HUES48 (cell line): ENCODE data around the gene DPP4.
"Not testable (repeated sequence)": the region's sequence is repeated elsewhere in the genome, so short reads cannot be mapped to it uniquely, and the experiment has no call there.

Experiments used
- H3K27ac ChIP-seq: one replicate; pipeline ENCODE4 v1.7.0; 2013; ENCODE audit warnings: low read depth, low read length, inconsistent platforms
- H3K27me3 ChIP-seq: 2 replicates; pipeline ENCODE4 v1.6.1; 2013; ENCODE audit warnings: mild to moderate bottlenecking, low read length; ENCODE audit not compliant: control insufficient read depth, insufficient read depth
- H3K36me3 ChIP-seq: 2 replicates; pipeline ENCODE4 v1.6.1; 2013; ENCODE audit warnings: low read length; ENCODE audit not compliant: control insufficient read depth, insufficient read depth
- H3K4me1 ChIP-seq: 2 replicates; pipeline ENCODE4 v1.6.1; 2013; ENCODE audit warnings: mild to moderate bottlenecking, low read length; ENCODE audit not compliant: control insufficient read depth, insufficient read depth
- H3K4me3 ChIP-seq: 2 replicates; pipeline ENCODE4 v1.5.1; 2013; ENCODE audit warnings: mild to moderate bottlenecking, low read depth, low read length
- H3K9ac ChIP-seq: 2 replicates; pipeline ENCODE4 v1.6.1; 2013; ENCODE audit warnings: mild to moderate bottlenecking, low read depth, low read length, moderate library complexity
- H3K9me3 ChIP-seq: 2 replicates; pipeline ENCODE4 v1.6.1; 2013; ENCODE audit warnings: low read length; ENCODE audit not compliant: control insufficient read depth, insufficient read depth

The DPP4 gene

DNA sequence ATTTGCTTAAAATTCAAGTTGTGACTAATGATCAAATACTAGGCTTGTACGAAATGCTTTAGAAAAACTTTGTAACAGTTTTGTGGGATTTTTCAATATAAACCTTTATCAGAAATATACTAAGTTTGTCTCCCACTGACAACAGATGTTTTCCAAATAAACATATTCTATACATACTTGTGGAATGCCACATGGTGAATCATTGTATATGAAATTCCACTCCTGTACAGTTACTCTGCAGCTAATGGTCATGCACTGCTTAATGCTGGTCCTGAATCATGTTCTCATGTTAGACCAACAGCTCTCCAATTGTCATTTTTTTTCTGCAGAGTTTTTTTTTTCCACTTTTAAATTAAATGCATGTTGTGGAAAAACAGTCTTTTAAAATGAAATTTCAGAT, 90.1 kb downstream of the DPP4 start:
- no peaks in the 10 kb centered on the region for H3K9me3 ChIP-seq
- no peaks in the 10 kb centered on the region for H3K27me3 ChIP-seq
- H3K27ac ChIP-seq, result no peak overlapping the region
- no peak overlapping the region for H3K4me3 ChIP-seq
- H3K9ac ChIP-seq, result no peak overlapping the region
- H3K4me1 ChIP-seq, result no peaks in the 10 kb centered on the region; the same call in 1 of the 2 replicates
- H3K36me3 ChIP-seq, result no peaks in the 10 kb centered on the region

DNA sequence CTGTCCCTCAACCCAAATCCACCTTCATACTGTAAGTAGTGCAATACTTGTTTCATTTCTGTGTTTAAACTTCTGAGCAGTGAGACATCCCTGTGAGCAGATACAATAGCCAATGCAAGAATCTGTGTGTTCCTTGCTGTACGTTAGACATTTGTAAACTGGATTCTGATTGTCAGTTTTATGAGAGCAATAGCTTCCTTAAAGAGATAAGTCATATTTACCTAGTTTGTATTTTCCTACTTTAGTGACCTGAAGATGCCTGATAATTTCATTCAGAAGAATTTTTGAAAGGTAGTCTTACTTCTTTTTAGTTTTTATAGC, 90.7 kb downstream of the DPP4 start:
- no peaks in the 10 kb centered on the region; the same call in 1 of the 2 replicates for H3K4me1 ChIP-seq
- H3K27ac ChIP-seq, result no peak overlapping the region
- H3K27me3 ChIP-seq, result no peaks in the 10 kb centered on the region
- H3K9ac ChIP-seq, result no peak overlapping the region
- no peaks in the 10 kb centered on the region for H3K36me3 ChIP-seq
- no peak overlapping the region for H3K4me3 ChIP-seq
- no peaks in the 10 kb centered on the region for H3K9me3 ChIP-seq

DNA sequence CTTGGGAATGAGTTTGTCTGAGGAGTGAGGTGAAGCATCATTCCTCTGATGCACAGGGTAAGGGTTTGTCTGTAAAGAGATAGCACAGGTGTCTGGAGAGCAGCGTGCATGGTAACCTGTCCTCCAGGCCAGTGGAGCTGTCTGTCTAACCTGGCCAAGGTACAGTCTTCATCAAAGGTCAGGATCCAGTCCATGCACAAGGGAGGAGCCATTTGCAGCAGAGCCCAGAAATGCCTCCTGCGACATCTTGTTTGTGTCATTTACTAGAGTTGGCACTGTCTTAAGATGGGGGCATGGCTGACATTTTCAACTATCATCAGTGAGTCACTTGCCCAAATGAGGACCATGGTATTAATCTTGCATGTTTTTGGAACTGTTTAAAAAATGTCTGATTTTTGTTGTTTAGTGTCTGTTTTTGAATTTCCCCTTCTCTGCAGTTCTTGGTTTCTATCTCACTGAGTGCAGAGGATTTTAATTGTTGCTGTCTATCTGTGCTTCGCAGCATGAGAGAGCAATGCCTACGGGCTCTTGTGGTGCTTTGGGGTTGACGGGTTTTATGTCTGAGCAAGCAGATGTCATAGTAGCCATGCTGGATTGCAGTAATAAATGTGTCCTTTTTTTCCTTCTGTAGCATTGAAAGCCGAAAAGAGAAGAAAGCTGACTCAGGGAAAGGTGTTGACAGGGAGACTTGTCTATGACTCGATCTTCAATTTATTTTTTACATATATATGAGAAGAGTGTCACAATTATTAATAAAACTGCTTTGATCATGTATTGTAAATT, 91.3 kb downstream of the DPP4 start:
- no peaks in the 10 kb centered on the region for H3K4me1 ChIP-seq
- no peak overlapping the region for H3K27ac ChIP-seq
- no peaks in the 10 kb centered on the region for H3K9me3 ChIP-seq

DNA sequence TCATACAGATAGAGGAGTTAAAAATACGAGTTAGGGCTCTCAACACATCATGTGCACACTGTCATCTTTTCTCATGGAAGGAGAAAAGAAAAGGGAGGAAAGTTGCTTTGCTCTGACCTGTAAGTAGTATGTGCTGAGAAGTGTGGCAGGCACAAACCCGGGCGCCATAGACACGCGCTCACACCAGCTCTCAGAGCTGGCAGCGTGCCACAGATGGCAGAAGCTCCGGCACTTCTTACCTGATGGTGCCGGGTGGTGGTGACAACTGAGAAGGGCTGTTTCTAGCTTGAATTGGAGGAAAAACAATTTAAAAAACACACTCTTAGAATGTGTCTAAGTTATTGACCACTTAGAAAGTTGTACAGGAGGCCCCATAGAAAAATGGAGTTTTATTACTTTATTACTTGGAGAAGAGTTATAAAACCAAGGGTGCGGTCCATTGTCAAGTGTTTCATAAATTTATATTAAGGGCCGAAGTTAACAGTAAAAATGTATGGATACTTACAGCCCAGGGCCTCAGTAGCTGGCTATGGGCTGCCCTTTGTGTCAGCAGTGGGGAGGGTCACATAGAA, 92.2 kb downstream of the DPP4 start:
- H3K36me3 ChIP-seq, result no peaks in the 10 kb centered on the region
- no peaks in the 10 kb centered on the region for H3K27me3 ChIP-seq
- no peaks in the 10 kb centered on the region for H3K9me3 ChIP-seq
- no peak overlapping the region for H3K27ac ChIP-seq
- no peak overlapping the region for H3K4me3 ChIP-seq
- H3K9ac ChIP-seq, result no peak overlapping the region
- H3K4me1 ChIP-seq, result peaks cover 4% of the 10 kb centered on the region; the same call in 1 of the 2 replicates

More for the DNA sequence above, 91.3 kb downstream of the DPP4 start:
- Histone ChIP-seq H3K4me3 (no peak overlapping the region), H3K9ac (no peak overlapping the region), H3K36me3 (no peaks in the 10 kb centered on the region), H3K27me3 (no peaks in the 10 kb centered on the region)

DNA sequence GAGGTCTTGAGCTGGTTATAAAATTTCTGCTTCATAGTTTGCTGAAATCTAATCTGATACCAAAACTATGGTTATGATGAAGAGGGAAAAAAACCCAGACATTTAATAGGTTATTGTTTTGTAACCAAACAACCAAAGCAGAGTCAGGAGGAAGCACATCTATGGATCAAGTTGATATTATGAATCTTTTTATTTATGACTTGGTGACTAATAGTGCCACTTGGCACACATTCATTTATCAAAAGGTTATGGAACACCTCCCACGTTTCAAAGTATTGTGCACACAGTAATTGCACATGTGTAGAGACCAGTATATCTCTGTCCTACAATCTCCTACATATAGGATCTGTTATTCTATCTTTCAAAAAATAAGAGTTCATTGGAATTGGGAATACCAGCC, 93.0 kb downstream of the DPP4 start:
- H3K9me3 ChIP-seq, result no peaks in the 10 kb centered on the region
- peaks cover 4% of the 10 kb centered on the region; the same call in 1 of the 2 replicates for H3K4me1 ChIP-seq
- H3K4me3 ChIP-seq, result no peak overlapping the region
- no peak overlapping the region for H3K9ac ChIP-seq
- H3K27me3 ChIP-seq, result no peaks in the 10 kb centered on the region
- no peak overlapping the region for H3K27ac ChIP-seq
- H3K36me3 ChIP-seq, result no peaks in the 10 kb centered on the region

DNA sequence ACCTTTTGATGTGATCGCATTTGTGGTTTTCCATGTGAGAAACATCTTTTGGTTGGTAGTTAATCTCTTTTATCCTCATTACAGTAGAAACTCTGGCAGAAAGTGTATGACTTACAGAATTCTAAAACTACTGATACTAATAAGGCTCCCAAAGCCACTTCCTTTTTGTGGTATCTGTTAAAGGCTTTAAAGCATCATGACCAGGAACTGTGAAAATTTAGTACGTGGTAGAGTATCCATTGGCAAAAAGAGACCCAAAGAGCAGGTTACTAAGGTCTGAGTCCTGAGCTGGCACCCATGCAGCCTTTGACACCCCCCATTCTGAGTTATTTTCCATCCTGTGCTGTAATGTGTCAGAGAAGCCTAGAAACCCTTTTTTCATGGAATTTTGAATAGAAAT, 94.5 kb downstream of the DPP4 start:
- H3K4me3 ChIP-seq, result no peak overlapping the region

DNA sequence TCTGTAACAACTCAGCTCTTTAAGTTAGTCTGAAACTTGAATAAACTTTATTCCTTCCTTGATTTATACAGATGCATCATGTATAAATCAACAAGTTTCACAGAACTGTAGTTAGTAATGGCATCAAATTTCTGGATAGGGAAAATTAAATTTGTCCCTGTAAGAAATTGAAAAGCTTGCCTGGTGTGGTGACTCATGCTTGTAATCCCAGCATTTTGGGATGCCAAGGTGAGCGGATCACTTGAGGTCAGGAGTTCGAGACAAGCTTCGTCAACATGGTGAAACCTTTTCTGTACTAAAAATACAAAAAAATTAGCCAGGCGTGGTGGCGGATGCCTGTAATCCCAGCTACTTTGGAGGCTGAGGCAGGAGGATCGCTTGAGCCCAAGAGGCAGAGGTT, 96.1 kb downstream of the DPP4 start:
- not testable (repeated sequence) for H3K36me3 ChIP-seq, H3K27ac ChIP-seq, H3K4me1 ChIP-seq, H3K9ac ChIP-seq, H3K9me3 ChIP-seq, H3K27me3 ChIP-seq, H3K4me3 ChIP-seq

More for the DNA sequence above, 94.5 kb downstream of the DPP4 start:
- H3K4me1 ChIP-seq, result peaks cover 4% of the 10 kb centered on the region; the same call in 1 of the 2 replicates
- H3K9ac ChIP-seq, result no peak overlapping the region
- no peaks in the 10 kb centered on the region for H3K9me3 ChIP-seq
- no peaks in the 10 kb centered on the region for H3K27me3 ChIP-seq
- no peak overlapping the region for H3K27ac ChIP-seq
- H3K36me3 ChIP-seq, result no peaks in the 10 kb centered on the region

DNA sequence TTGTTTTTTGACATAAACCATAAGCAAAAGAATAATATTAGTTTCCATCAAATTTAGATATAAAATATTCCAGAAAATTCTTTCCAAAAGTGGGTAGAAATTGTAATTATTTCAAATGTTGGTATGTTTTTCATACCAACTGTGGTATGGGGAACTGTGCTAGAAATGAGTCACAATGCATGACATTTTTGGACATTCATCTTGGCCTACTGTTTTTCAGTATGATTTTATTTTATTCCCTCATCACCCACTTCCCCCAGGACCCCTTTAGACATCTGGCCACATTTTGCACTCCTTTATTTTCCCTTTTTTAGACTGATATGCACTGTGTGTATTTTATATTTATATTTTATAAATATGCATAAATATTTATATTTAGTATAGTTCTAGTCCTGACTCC, 97.1 kb downstream of the DPP4 start:
- H3K9ac ChIP-seq, result no peak overlapping the region
- no peaks in the 10 kb centered on the region for H3K36me3 ChIP-seq
- H3K4me1 ChIP-seq, result peaks cover 4% of the 10 kb centered on the region; the same call in 1 of the 2 replicates
- H3K9me3 ChIP-seq, result no peaks in the 10 kb centered on the region
- no peaks in the 10 kb centered on the region for H3K27me3 ChIP-seq
- H3K27ac ChIP-seq, result no peak overlapping the region
- no peak overlapping the region for H3K4me3 ChIP-seq

DNA sequence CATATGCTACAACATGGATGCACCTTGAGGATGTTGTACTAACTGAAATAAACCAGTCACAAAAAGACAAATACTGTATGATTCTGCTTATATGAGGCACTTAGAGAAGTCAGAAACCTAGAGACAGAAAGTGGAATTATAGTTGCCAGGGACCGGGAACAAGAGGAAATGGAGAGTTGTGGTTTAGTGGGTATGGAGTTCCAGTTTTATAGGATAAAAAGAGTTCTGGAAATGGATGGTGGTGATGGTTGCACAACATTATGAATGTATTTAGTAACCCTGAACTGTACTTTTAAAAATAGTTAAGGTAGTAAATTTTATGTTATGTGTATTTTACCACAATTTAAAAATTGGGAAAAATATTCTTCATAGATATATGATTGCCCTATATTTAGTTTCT, 97.7 kb downstream of the DPP4 start:
- H3K9ac ChIP-seq, result no peak overlapping the region
- H3K36me3 ChIP-seq, result no peaks in the 10 kb centered on the region
- H3K9me3 ChIP-seq, result no peaks in the 10 kb centered on the region
- H3K27ac ChIP-seq, result no peak overlapping the region
- no peak overlapping the region for H3K4me3 ChIP-seq
- no peaks in the 10 kb centered on the region for H3K27me3 ChIP-seq
- peaks cover 6% of the 10 kb centered on the region for H3K4me1 ChIP-seq

DNA sequence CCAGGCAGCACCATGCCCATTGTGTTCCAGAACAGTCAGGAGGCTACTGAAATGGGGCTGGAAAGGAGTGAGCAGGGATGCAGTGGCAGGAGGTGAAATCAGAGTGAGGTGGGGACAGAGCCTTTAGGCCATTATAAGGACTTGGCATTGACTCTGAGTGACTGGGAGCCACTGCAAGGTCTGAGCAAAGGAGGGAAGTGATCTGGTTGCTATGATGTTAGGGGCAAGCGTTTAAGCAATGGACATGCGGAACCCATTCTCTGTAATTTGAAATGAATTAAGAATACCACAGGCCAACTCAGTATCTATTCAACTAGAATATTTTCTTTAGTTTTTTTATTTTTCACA, 98.2 kb downstream of the DPP4 start:
- H3K27ac ChIP-seq, result no peak overlapping the region
- H3K4me1 ChIP-seq, result peaks cover 11% of the 10 kb centered on the region

DNA sequence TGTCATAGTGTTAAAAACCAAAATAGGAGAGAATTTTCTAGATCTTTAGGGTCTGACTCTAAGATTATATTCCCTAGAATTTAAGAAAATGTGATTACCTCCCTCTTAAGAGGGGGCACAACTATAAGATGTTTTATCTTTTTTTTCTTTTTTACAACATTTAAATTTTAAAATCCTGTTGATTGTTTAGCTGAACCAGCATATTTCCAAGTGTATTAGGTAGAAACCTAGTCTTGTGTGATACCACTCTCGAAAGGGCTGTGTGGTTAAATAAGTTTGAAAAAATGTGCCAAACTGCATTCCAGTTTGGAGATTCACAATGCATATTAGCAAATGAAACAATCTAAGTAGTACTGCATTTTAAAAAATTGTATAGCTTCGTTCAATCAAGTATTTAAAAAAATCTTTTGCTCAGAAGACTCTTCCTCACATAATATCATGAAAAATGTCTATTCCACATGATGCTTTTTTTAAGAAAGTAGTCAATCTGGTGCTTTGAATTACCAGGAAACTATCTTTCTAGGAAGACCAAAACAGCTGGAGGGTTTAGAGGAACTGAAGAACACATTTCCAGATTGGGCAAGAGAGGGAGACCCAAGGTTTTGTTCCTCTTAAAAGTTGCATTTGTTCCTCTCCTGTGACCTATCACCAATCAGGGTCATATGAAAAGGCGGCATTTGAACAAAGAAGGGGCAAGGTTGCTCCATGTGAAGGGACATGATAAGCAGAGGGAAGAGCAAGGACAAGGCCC, 98.8 kb downstream of the DPP4 start:
- no peaks in the 10 kb centered on the region for H3K27me3 ChIP-seq
- no peak overlapping the region for H3K4me3 ChIP-seq

More for the DNA sequence above, 98.2 kb downstream of the DPP4 start:
- H3K27me3 ChIP-seq, result no peaks in the 10 kb centered on the region
- H3K36me3 ChIP-seq, result no peaks in the 10 kb centered on the region
- H3K4me3 ChIP-seq, result no peak overlapping the region
- H3K9me3 ChIP-seq, result no peaks in the 10 kb centered on the region
- no peak overlapping the region for H3K9ac ChIP-seq

More for the DNA sequence above, 98.8 kb downstream of the DPP4 start:
- peaks cover 14% of the 10 kb centered on the region for H3K4me1 ChIP-seq
- no peak overlapping the region for H3K9ac ChIP-seq
- no peaks in the 10 kb centered on the region for H3K9me3 ChIP-seq
- H3K36me3 ChIP-seq, result no peaks in the 10 kb centered on the region
- H3K27ac ChIP-seq, result no peak overlapping the region
